GM12875 (cell line): ENCODE results near the gene SF3A1.

ENCODE experiments used
- H3K4me3 ChIP-seq: one replicate; pipeline ENCODE4 v1.5.1; 2011; ENCODE audit warnings: low read depth, low read length, control low read depth
- TF ChIP-seq, protein P1 (sequence below): IDR thresholded peaks from 2 replicates; pipeline ENCODE4 v1.5.1; 2011; ENCODE audit warnings: low read depth, mild to moderate bottlenecking, control low read depth, inconsistent platforms, low read length, moderate library complexity, borderline replicate concordance; ENCODE audit not compliant: insufficient read depth

Gene SF3A1

DNA sequence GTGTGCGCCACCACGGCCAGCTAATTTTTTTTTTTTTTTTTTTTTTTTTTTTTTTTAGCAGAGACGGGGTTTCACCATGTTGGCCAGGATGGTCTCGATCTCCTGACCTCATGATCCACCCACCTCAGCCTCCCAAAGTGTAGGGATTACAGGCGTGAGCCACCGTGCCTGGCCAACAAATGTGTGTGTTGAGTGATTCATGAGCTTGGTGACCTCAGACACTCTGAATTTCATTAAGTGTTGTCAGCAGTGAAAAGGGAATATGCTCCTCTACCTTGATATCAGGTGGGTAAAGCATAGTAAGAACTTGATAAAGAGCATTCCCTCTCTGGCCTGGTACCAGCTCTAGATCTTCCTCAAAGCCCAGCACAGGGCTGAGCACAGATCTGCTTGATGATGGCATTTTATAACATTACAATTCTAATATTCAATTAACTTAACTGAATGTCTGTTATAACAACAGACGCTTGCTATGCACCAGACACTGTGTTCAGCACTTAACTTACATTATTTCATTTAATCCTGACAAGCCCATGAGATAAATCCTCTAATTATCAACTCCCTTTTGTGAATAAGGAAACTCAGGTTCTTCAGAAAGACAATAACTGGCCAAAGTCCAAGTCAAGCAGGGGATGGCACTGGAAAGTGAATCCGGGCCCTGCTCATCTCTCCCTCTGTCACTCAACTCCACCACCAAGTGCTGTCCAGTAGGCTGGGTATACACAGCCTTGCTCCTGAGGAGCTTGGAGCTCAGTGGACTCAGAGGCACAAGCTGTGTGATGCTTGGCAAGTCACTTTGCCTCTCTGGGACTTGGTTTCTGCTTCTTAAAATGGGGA is 42.9 kb downstream of the SF3A1 start:
- H3K4me3 ChIP-seq, result no peak overlapping the region
- TF ChIP-seq, protein P1, sequence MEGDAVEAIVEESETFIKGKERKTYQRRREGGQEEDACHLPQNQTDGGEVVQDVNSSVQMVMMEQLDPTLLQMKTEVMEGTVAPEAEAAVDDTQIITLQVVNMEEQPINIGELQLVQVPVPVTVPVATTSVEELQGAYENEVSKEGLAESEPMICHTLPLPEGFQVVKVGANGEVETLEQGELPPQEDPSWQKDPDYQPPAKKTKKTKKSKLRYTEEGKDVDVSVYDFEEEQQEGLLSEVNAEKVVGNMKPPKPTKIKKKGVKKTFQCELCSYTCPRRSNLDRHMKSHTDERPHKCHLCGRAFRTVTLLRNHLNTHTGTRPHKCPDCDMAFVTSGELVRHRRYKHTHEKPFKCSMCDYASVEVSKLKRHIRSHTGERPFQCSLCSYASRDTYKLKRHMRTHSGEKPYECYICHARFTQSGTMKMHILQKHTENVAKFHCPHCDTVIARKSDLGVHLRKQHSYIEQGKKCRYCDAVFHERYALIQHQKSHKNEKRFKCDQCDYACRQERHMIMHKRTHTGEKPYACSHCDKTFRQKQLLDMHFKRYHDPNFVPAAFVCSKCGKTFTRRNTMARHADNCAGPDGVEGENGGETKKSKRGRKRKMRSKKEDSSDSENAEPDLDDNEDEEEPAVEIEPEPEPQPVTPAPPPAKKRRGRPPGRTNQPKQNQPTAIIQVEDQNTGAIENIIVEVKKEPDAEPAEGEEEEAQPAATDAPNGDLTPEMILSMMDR, result no peak

- TF ChIP-seq, protein P1, result no peak
- H3K4me3 ChIP-seq, result no peak overlapping the region
Observed at GRCh38 chr22:30312053-30312452, 44.6 kb downstream of the SF3A1 start.

GRCh38 chr22:30310881-30311771 is 45.6 kb downstream of the SF3A1 start:
- H3K4me3 ChIP-seq, result no peak overlapping the region
- TF ChIP-seq, protein P1, result no peak

DNA sequence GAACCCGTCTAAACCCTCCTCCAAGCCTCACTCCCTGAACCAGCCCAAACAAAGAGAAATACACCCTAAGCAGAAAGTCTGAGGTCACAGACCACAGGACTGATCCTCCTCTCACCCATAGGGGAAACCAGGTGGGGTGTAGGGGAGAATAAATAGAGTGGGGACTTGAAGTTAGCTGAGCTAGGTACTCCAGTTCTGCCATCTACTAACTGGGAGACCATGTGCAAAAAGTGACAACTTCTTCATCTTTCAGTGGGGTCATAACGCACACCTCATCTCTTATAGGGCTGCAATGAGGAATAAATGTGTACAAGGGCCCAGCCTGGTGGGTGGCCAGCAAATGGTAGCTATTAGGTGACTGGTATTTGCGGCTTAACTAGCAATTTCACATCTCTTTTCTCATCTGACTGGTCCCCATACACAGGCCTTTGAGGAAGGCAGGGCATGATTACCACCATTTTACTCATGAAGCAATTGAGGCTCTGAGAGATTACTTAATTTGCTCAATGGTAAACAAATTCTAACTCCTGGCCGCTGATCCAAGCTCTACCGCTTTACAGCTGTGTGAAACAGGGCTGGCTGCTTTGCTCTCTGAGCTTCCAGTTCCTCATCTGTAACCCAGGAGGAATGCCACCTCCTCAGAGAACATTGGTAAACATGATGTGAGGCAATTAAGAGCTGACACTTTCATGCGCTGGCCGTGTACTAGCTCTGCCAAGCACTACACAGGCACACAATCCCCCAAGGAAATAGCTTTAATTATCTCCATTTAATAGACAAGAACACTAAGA is 46.5 kb downstream of the SF3A1 start:
- TF ChIP-seq, protein P1, result no peak
- H3K4me3 ChIP-seq, result no peak overlapping the region

GRCh38 chr22:30308518-30309230 is 48.0 kb downstream of the SF3A1 start:
- no peak overlapping the region for H3K4me3 ChIP-seq
- TF ChIP-seq, protein P1, result no peak

DNA sequence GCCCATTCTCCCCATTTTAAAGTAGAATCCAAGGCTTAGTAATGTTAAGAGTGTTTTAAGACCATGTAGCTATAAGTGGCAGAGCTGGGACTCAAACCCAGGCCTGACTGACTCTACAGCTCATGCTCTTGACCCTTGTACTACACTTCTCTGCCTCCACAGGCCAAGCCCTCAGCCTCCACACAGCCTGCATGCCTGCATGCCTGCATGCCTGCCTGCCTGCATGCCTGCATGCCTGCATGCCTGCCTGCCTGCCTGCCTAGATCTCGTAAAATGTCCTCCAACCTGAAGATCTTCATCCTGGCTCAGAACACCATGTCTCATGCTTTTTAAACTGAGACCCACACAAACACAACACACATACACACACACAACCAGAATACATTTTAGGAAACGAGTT is 48.6 kb downstream of the SF3A1 start:
- H3K4me3 ChIP-seq, result no peak overlapping the region
- TF ChIP-seq, protein P1, result no peak
